Measurements from ENCODE around the gene UBR2.

The UBR2 gene

DNA sequence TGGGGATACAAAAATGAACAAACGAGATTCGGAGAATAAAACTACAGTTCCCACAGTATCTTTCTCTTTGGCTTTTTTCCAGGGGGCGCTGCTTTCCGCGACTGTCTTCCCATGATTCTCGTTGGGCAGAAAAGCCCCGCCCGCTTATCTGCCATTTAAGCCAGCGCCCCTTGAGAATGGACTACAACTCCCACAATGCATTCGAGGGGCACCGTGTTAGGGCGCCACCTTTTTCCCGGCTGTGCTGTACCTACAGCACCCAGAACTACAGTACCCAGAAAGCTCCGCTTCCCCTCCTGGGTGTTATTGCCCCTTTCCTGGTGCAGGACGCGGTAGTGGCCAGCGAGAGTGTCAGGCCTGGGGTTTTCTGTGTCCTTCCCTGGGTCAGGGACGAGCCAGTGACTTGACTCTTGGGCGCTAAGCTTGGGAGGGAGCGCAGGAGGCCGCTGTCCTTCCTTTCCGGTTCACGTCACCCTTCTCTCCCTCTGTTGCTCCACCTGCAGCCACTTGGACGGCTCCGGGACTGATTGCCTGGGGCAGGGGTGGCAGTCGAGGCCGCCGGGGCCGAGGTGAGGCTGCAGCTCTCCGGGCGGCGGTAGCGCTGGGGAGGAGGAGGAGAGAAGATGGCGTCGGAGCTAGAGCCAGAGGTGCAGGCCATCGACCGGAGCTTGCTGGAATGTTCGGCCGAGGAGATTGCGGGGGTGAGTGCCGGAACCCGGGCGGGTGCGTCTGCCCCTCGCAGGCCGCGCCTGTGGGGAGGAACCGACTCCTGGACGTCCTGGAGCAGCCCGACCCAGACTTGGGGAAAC is at the start of gene UBR2:
UBR2 (plus strand) TSS at position 333 of the 809 bp plus-strand sequence; CDS start at position 624, 291 bp downstream.
- FAIRE-seq (peak; percentile 96), DNase-seq (ENCODE audit: insufficient read length, low spot score) (peak; percentile 77)

- no peak for FAIRE-seq
- DNase-seq (ENCODE audit: insufficient read length, low spot score), result no peak
These were observed 49.1 kb upstream of the UBR2 start for GRCh38 chr6:42514745-42515144.

DNA sequence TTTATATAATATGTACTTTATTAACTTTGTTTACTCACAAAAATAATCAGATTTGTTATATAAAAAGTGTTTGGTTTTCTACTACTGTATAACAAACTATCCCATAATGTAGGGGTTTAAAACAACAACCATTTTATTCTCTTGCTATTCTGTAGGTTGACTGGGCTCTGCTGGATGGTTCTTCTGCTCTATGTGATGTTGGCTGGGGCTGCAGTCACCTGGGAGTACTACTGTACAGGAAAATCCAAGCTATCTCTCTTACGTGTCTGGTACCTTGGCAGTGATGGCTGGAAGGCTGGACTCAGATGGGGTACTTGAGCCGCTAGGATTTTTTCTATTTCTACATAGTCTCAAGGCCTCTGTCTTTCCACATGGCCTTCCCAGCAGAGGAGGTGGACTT is 44.0 kb upstream of the UBR2 start:
- no peak for DNase-seq (ENCODE audit: insufficient read length, low spot score)
- no peak for FAIRE-seq

DNA sequence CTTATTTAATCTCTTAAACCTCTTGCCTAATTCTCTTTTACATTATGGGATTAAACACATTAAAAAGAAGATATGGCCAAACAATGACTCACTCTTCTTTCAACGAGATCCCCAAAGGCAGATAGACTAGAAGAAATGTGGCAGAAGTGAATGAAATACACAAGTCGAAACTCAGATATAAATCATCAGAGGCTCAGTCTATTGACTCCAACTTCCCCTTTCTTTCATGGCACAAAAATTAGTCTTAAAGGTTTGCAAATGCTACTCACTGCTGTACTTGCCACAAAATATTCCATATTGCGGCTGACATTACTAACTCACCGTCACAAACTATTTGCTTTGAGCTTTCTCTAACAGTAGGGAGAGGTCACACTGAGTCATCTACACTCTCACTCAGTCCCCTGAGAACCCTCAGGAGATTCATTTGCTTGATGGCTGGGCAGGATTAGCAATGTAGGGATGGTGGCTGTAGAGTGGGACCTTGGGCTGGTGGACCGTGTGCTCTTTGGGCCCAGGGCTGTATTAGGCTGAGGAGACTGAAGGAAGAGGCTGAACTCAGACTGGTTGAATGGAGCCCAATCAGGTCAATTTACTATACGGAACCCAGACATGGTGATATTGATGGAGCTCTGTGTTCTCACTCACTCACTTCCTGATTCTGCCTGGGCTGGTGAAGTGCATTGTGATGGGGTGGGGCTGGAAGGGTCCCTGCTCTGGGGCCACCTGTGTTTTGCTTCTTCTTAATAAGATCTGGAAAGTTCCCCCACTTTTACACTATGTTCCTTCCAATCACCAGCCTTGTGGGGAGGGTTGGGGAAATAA is 42.8 kb upstream of the UBR2 start:
- peak; percentile 68 for FAIRE-seq
- no peak for DNase-seq (ENCODE audit: insufficient read length, low spot score)

DNA sequence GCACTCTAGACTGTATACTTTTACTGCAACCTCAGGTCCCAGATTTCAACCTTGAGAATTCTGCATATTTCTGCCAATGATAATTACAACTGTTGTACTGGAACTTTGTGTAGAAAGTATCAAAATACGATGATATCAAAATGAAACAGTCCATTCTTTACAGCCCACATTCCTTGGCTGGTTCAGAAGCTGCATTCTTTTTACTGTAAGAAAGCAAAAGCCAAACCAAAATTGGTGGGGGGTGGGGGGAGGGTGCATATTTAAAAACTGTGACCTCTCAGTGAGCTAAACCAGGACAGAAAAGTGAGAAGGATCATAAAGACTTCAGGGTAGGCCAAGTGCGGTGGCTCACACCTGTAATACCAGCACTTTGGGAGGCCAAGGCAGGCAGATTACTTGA is 41.8 kb upstream of the UBR2 start:
- FAIRE-seq, result no peak
- no peak for DNase-seq (ENCODE audit: insufficient read length, low spot score)

- no peak for FAIRE-seq
- DNase-seq (ENCODE audit: insufficient read length, low spot score), result no peak
These were observed 40.7 kb upstream of the UBR2 start for GRCh38 chr6:42522942-42523814.

- no peak for DNase-seq (ENCODE audit: insufficient read length, low spot score)
- FAIRE-seq, result no peak
These were observed 38.6 kb upstream of the UBR2 start for GRCh38 chr6:42525206-42525605.

DNA sequence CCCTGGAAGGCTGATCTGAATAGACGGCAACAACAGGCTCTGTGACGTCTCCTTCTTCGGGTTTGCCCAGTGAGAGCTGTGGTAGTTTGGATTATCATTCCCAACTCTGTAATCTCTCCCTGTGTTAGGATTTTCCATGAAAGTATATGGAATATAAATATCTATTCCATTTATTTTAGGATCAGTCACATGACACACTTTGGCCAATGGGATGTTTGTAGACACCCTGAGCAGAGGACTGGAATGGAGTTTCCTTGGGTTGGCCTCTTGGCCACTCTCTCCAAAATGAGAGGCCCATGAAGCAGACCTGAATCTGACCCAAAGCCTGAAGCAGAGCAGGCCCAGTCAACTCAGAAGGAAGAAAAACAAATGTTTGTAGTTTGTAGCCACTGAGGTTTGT is 37.2 kb upstream of the UBR2 start:
- FAIRE-seq, result no peak
- no peak for DNase-seq (ENCODE audit: insufficient read length, low spot score)

GRCh38 chr6:42527204-42527603 is 36.6 kb upstream of the UBR2 start:
- FAIRE-seq (no peak), DNase-seq (ENCODE audit: insufficient read length, low spot score) (no peak)

DNA sequence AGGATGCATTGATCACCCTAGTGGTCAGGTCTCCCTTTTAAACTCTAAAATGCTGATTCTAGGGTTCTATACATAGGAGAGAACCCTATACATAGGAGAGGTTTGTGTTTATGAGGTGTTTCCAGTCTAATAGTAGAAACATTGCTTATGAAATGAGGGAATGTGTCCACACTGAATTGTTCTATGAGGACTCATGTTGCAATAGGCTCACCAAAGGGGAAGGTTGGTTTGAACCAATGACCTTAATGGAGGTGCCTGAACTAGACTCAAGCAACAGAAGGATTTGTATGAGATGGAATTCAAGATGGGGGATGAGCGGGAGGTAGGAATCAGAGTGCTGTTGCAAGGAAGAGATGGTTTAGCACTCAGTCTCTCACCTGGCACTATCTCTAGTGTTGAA is 33.5 kb upstream of the UBR2 start:
- FAIRE-seq, result no peak
- no peak for DNase-seq (ENCODE audit: insufficient read length, low spot score)

- FAIRE-seq, result no peak
- no peak for DNase-seq (ENCODE audit: insufficient read length, low spot score)
These were observed 33.1 kb upstream of the UBR2 start for GRCh38 chr6:42530751-42531150.

DNA sequence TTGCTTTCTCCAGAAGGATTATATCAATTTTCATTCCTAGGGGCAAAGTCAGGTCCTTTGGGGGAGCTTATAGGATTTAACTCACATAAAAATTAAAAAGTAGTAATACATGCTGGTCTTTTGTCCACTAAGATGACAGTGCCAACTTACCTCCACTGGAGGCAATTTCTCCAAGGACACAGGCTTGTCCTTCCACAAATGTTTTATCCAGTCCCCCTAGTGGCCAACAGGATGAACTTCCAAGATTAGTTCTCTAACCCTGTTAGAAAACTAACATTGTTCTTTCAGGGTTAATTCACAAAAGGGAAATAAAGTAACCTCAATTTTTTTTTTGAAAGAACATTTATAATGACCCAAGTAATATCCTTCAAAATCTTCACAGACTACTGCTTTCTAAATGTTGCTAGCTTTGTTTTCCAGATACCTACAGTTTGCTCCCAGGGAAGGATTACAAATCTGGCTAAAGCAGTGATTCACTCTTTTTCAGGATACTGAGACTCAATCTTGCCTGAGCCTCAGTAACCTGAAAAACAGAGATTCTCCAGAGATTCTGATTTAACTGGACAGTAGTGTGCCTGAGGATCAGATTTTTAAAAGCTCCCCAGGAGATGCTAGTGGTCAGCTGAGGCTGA is 31.7 kb upstream of the UBR2 start:
- FAIRE-seq, result peak; percentile 95

GRCh38 chr6:42533794-42534193 is 30.0 kb upstream of the UBR2 start:
- FAIRE-seq (no peak), DNase-seq (ENCODE audit: insufficient read length, low spot score) (no peak)

More for the DNA sequence above, 31.7 kb upstream of the UBR2 start:
- peak; percentile 29 for DNase-seq (ENCODE audit: insufficient read length, low spot score)

- FAIRE-seq (no peak), DNase-seq (ENCODE audit: insufficient read length, low spot score) (no peak)
These were observed 26.3 kb upstream of the UBR2 start for GRCh38 chr6:42537536-42537935.

DNA sequence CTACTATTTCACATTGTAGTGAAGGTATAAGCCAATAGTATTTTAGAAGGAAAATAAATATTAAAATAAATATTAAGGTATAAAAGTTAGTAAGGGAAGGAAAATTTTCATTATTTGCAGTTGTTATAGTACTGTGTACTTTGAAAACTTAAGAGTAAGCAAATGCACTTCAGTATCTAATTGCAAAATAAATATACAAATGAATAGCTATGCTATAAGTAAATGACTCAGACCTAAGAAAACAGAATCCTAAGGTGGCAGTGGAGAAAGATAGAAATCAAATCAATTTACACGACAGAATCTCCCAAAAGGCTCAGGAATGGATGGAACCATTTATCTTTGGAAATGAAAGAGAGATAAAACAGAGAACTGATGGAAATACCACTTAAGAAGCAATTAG is 24.7 kb upstream of the UBR2 start:
- FAIRE-seq (no peak), DNase-seq (ENCODE audit: insufficient read length, low spot score) (no peak)

DNA sequence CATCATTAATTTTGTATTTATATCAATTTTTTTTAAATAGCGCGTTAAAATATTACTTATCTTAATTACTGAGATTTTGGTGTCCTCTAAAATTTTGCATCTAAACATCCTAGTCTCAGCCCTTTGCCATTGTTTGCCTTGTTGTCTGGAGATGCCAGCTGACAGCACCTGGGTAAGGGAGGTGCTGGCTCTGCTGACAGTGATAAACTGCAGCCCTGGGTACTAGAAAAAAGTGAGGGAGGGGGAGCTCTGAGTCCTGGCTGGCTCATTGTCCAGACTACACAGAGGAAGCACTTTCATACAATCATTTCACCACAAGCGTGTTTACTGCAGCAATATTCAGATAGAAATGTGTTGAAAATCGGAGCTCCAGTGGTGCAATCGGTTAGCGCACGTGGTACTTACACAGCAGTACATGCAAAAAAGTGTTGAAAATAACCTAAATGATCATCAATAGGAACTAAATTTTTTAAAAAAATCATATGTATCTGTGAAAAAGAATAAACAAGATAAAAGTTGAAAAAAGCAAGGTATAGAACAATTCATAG is 18.5 kb upstream of the UBR2 start:
- DNase-seq (ENCODE audit: insufficient read length, low spot score) (no peak), FAIRE-seq (no peak)

GRCh38 chr6:42547407-42548329 is 16.2 kb upstream of the UBR2 start:
- FAIRE-seq, result peak; percentile 78
- peak; percentile 92 for DNase-seq (ENCODE audit: insufficient read length, low spot score)

GRCh38 chr6:42550277-42550676 is 13.6 kb upstream of the UBR2 start:
- FAIRE-seq, result no peak
- DNase-seq (ENCODE audit: insufficient read length, low spot score), result no peak

- no peak for FAIRE-seq
- no peak for DNase-seq (ENCODE audit: insufficient read length, low spot score)
These were observed 12.6 kb upstream of the UBR2 start for GRCh38 chr6:42551217-42551616.

Measured in GM19239 (cell line).